HCT116 (cell line): ENCODE data around the gene TMEM117. TPM values are rescaled to one million over a fixed set of nuclear protein-coding genes. Genes with fewer than 3 reads are reported as not detected.

Experiments
- ATAC-seq: fragments of 200-7000 bp; cut with Tn5 transposase; 2 replicates; pipeline ENCODE4 v1.9.1; 2020; ENCODE audit warnings: mild to moderate bottlenecking, moderate library complexity
- BruUV-seq: library from RNA; stranded (reverse); fragments of 400-500 nt; replicated peaks from 2 replicates; lab custom pipeline; 2021; lab: Mats Ljungman, UMichigan
- CTCF ChIA-PET: fragments of 300-600 bp; sonication (Branson Sonifier 250); formaldehyde crosslinking; loops from one replicate; lab custom pipeline; 2021; ENCODE audit warnings: antibody characterized with exemption; lab: Charles Lee
- POLR2A ChIA-PET: fragments of 300-600, 350-600 bp; sonication (Branson Sonifier 250); formaldehyde crosslinking; loops from one replicate; lab custom pipeline; 2021; ENCODE audit warnings: antibody characterized with exemption; lab: Charles Lee
- RAD21 ChIA-PET, 2 experiments: fragments of 300-600 bp; sonication (Branson Sonifier 250); formaldehyde crosslinking; loops; one replicate each; lab custom pipeline; 2023; ENCODE audit warnings: low total read pairs in 2 of 2; ENCODE audit not compliant: uncharacterized antibody in 2 of 2, unreplicated experiment in 2 of 2, low non-redundant PET in 1 of 2; lab: Charles Lee
- DNase-seq: peaks from one replicate; pipeline ENCODE4 v3.0.0-alpha.2; 2010; ENCODE audit warnings: low read depth, low spot score
- H2AFZ ChIP-seq: fragments of 200-600 bp; shearing (Covaris generic), sonication (generic); 2 replicates; pipeline ENCODE4 v1.6.1; 2017; ENCODE audit warnings: low read depth, mixed run types, mixed read lengths, antibody characterized with exemption, low read length; ENCODE audit not compliant: poor library complexity, severe bottlenecking
- H3K27ac ChIP-seq: 2 replicates; pipeline ENCODE4 v1.5.1; 2012; ENCODE audit warnings: low read depth, low read length
- H3K27me3 ChIP-seq: fragments of 200-600 bp; sonication (generic); 2 replicates; pipeline ENCODE4 v1.6.1; 2016; ENCODE audit warnings: mixed run types, low read length, mixed read lengths; ENCODE audit not compliant: insufficient read depth
- H3K36me3 ChIP-seq, 2 experiments: fragments of 200-500 bp in 1 of 2; fragments of 200-600 bp in 1 of 2; sonication (Bioruptor generic) in 1 of 2; sonication (generic) in 1 of 2; 2 replicates each; pipeline versions ENCODE4 v1.5.1 to v1.6.1; 2014 to 2016; ENCODE audit warnings: low read length in 2 of 2, inconsistent platforms in 1 of 2, mixed read lengths in 1 of 2, mixed run types in 1 of 2; ENCODE audit not compliant: insufficient read depth in 2 of 2, control insufficient read depth in 1 of 2
- H3K4me1 ChIP-seq, 2 experiments: fragments of 200-600 bp in 1 of 2; sonication (generic) in 1 of 2; 2 replicates each; pipeline versions ENCODE4 v1.5.1 to v1.6.1; 2012 to 2017; ENCODE audit warnings: low read length in 2 of 2, inconsistent platforms in 1 of 2, mild to moderate bottlenecking in 1 of 2, mixed read lengths in 1 of 2, mixed run types in 1 of 2, moderate library complexity in 1 of 2; ENCODE audit not compliant: insufficient read depth in 2 of 2, control insufficient read depth in 1 of 2
- H3K4me2 ChIP-seq: fragments of 200-600 bp; sonication (generic); 2 replicates; pipeline ENCODE4 v1.6.1; 2017; ENCODE audit warnings: mixed run types, low read length, mixed read lengths
- H3K4me3 ChIP-seq, 2 experiments: fragments of 200-600 bp in 1 of 2; sonication (generic) in 1 of 2; replicated peaks in 1 of 2; 2 replicates each; pipeline ENCODE4 v1.5.1; 2011 to 2016; ENCODE audit warnings: low read length in 2 of 2, control low read depth in 1 of 2, low read depth in 1 of 2, mild to moderate bottlenecking in 1 of 2, mixed read lengths in 1 of 2, mixed run types in 1 of 2
- H3K79me2 ChIP-seq: fragments of 200-600 bp; sonication (generic); 2 replicates; pipeline ENCODE4 v1.6.1; 2017; ENCODE audit warnings: mild to moderate bottlenecking, mixed run types, low read length, moderate library complexity, mixed read lengths; ENCODE audit not compliant: insufficient read depth
- H3K9ac ChIP-seq: fragments of 200-600 bp; sonication (generic); 2 replicates; pipeline ENCODE4 v1.6.1; 2016; ENCODE audit warnings: low read length, mixed read lengths
- H3K9me2 ChIP-seq: fragments of 200-600 bp; sonication (generic), shearing (Covaris generic); 2 replicates; pipeline ENCODE4 v1.6.1; 2017; ENCODE audit warnings: mixed run types, mild to moderate bottlenecking, moderate library complexity; ENCODE audit not compliant: insufficient read depth
- H3K9me3 ChIP-seq, 2 experiments: fragments of 200-500 bp in 1 of 2; fragments of 200-600 bp in 1 of 2; sonication (Bioruptor generic) in 1 of 2; sonication (generic) in 1 of 2; 2 replicates each; pipeline ENCODE4 v1.6.1; 2014 to 2017; ENCODE audit warnings: low read length in 2 of 2, mixed read lengths in 2 of 2, inconsistent platforms in 1 of 2, low read depth in 1 of 2, mild to moderate bottlenecking in 1 of 2, mixed run types in 1 of 2, moderate library complexity in 1 of 2; ENCODE audit not compliant: control insufficient read depth in 1 of 2, insufficient read depth in 1 of 2
- H4K20me1 ChIP-seq: fragments of 200-600 bp; sonication (generic), shearing (Covaris generic); 2 replicates; pipeline ENCODE4 v1.6.1; 2017; ENCODE audit warnings: mixed run types, mild to moderate bottlenecking, moderate library complexity; ENCODE audit not compliant: insufficient read depth
- CBX3 ChIP-seq: IDR thresholded peaks from 2 replicates; pipeline ENCODE4 v1.6.1; 2012; ENCODE audit warnings: low read depth
- CEBPB ChIP-seq: IDR thresholded peaks from 2 replicates; pipeline ENCODE4 v1.6.1; 2012; ENCODE audit warnings: low read depth
- EGR1 ChIP-seq: IDR thresholded peaks from 2 replicates; pipeline ENCODE4 v1.6.1; 2012; ENCODE audit warnings: low read depth
- ELF1 ChIP-seq: IDR thresholded peaks from 2 replicates; pipeline ENCODE4 v1.6.1; 2012; ENCODE audit warnings: low read depth, borderline replicate concordance
- JUND ChIP-seq: IDR thresholded peaks from 2 replicates; pipeline ENCODE4 v1.6.1; 2012
- MAX ChIP-seq: IDR thresholded peaks from 2 replicates; pipeline ENCODE4 v1.6.1; 2012
- POLR2A ChIP-seq: IDR thresholded peaks from 2 replicates; pipeline ENCODE4 v1.7.0; 2011; ENCODE audit warnings: borderline replicate concordance; ENCODE audit not compliant: insufficient read depth, insufficient read length; ENCODE audit errors: extremely low read depth
- POLR2AphosphoS5 ChIP-seq: IDR thresholded peaks from 2 replicates; pipeline ENCODE4 v1.6.1; 2011; ENCODE audit warnings: mild to moderate bottlenecking, low read depth, low read length, moderate library complexity
- SIN3A ChIP-seq: IDR thresholded peaks from 2 replicates; pipeline ENCODE4 v1.6.1; 2012; ENCODE audit warnings: low read depth
- SRF ChIP-seq: IDR thresholded peaks from 2 replicates; pipeline ENCODE4 v1.6.1; 2012; ENCODE audit warnings: low read depth
- YY1 ChIP-seq: IDR thresholded peaks from 2 replicates; pipeline ENCODE4 v1.6.1; 2011; ENCODE audit warnings: low read length, low read depth, moderate library complexity, mild to moderate bottlenecking; ENCODE audit not compliant: insufficient replicate concordance; ENCODE audit errors: extremely low read depth
- ZFX ChIP-seq: fragments of 450-650 bp; IDR thresholded peaks from 2 replicates; pipeline ENCODE4 v1.6.1; 2017
- intact Hi-C: fragments of 100-400 bp; cut with micrococcal nuclease; formaldehyde crosslinking; loops from 2 replicates; pipeline ENCODE4 v1.10.0; 2022
- total RNA-seq: library from RNA; stranded (reverse); gene quantifications from one replicate; pipeline ENCODE4 v1.2.1, GENCODE V29; 2021; ENCODE audit not compliant: unreplicated experiment
- TF ChIP-seq, protein P1 (sequence below): IDR thresholded peaks from 2 replicates; pipeline ENCODE4 v1.6.1; 2012
- TF ChIP-seq, protein P2 (sequence below): IDR thresholded peaks from 2 replicates; pipeline ENCODE4 v1.6.1; 2011; ENCODE audit warnings: mild to moderate bottlenecking, low read length, moderate library complexity; ENCODE audit not compliant: insufficient replicate concordance; ENCODE audit errors: extremely low read depth

The TMEM117 gene
- total RNA-seq, 1 experiment from 2014 or later: 3.6 TPM

- no peak for TF ChIP-seq POLR2A
- no peak for TF ChIP-seq ELF1
- TF ChIP-seq CEBPB: no peak
- TF ChIP-seq EGR1: no peak
- no peak for TF ChIP-seq MAX
- TF ChIP-seq YY1: no peak
- TF ChIP-seq SIN3A: no peak
- no peak for TF ChIP-seq CBX3
- Histone ChIP-seq H3K9me3 (no peaks in the 10 kb centered on the region), H4K20me1 (no peaks in the 10 kb centered on the region), H3K79me2 (no peaks in the 10 kb centered on the region), H2AFZ (no peak overlapping the region), H3K9me2 (no peaks in the 10 kb centered on the region), H3K4me3 (no peak overlapping the region), H3K27me3 (no peaks in the 10 kb centered on the region), H3K4me2 (no peak overlapping the region), H3K4me1 (no peaks in the 10 kb centered on the region), H3K36me3 (no peaks in the 10 kb centered on the region), H3K27ac (no peak overlapping the region), H3K9ac (no peak overlapping the region)
- no peak for DNase-seq
- intact Hi-C loops: no loop called here
- no TSS peak for BruUV-seq
- ChIA-PET POLR2A (no interaction called here), CTCF (no interaction called here), RAD21 (no interaction called here)
- no peak for ATAC-seq
Observed at GRCh38 chr12:44387581-44387980, 551.7 kb downstream of the TMEM117 start.

DNA sequence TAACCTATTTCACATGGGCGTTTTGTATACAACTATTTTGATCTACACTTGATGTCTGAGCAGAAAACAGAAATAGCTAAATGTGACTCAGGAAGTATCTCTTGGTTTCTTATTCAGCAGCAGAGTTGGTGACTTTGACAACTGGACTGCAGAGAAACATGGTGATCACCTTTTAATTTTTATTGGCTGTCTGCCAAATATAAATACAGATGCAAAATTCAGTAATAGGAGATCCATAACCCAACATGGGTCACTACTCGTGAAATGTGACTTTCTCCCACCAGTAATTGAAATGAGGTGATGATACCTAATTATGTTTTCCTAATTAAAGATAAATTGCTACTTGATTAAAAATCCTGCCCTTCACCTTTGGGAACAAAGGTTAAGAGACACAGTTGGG is 553.2 kb downstream of the TMEM117 start:
- no TSS peak for BruUV-seq
- no peak for ATAC-seq
- Histone ChIP-seq H3K4me3 (no peak overlapping the region), H4K20me1 (no peaks in the 10 kb centered on the region), H3K27me3 (no peaks in the 10 kb centered on the region), H3K9me2 (no peaks in the 10 kb centered on the region), H3K4me2 (no peak overlapping the region), H3K9ac (no peak overlapping the region), H3K4me1 (no peaks in the 10 kb centered on the region), H2AFZ (no peak overlapping the region), H3K36me3 (no peaks in the 10 kb centered on the region), H3K9me3 (no peaks in the 10 kb centered on the region), H3K79me2 (no peaks in the 10 kb centered on the region), H3K27ac (no peak overlapping the region)
- intact Hi-C loops: no loop called here
- RAD21 ChIA-PET: no interaction called here
- POLR2A ChIA-PET: no interaction called here
- CTCF ChIA-PET: no interaction called here
- DNase-seq: no peak
- TF ChIP-seq, protein P1, sequence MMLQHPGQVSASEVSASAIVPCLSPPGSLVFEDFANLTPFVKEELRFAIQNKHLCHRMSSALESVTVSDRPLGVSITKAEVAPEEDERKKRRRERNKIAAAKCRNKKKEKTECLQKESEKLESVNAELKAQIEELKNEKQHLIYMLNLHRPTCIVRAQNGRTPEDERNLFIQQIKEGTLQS: no peak
- no peak for TF ChIP-seq YY1
- TF ChIP-seq, protein P2, sequence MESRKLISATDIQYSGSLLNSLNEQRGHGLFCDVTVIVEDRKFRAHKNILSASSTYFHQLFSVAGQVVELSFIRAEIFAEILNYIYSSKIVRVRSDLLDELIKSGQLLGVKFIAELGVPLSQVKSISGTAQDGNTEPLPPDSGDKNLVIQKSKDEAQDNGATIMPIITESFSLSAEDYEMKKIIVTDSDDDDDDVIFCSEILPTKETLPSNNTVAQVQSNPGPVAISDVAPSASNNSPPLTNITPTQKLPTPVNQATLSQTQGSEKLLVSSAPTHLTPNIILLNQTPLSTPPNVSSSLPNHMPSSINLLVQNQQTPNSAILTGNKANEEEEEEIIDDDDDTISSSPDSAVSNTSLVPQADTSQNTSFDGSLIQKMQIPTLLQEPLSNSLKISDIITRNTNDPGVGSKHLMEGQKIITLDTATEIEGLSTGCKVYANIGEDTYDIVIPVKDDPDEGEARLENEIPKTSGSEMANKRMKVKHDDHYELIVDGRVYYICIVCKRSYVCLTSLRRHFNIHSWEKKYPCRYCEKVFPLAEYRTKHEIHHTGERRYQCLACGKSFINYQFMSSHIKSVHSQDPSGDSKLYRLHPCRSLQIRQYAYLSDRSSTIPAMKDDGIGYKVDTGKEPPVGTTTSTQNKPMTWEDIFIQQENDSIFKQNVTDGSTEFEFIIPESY: no peak
- TF ChIP-seq ELF1: no peak
- no peak for TF ChIP-seq CBX3
- no peak for TF ChIP-seq ZFX
- TF ChIP-seq CEBPB: no peak
- TF ChIP-seq JUND: no peak
- TF ChIP-seq POLR2AphosphoS5: no peak
- no peak for TF ChIP-seq SIN3A
- TF ChIP-seq SRF: no peak
